ENCODE measurements around the gene ATP2B3. TPM values are rescaled to one million over a fixed set of nuclear protein-coding genes. Genes with fewer than 3 reads are reported as not detected.

The ATP2B3 gene
- total RNA-seq, 1 experiment from 2014 or later: 0.35 TPM

- Mint-ChIP-seq H3K36me3 (ENCODE audit: insufficient read depth in 1 of 3, low read depth in 3 of 3) (peaks cover 0 to 3% (median 0%) of the 10 kb centered on the region in 3 experiments; a peak in 4 of 7 replicates), H3K27ac (no peak overlapping the region), H3K4me1 (peaks cover 10 to 17% of the 10 kb centered on the region in 2 experiments), H3K4me3 (no peak overlapping the region), H3K9me3 (peaks cover 73 to 75% of the 10 kb centered on the region in 2 experiments), H3K27me3 (ENCODE audit: low read depth) (peaks cover 7% of the 10 kb centered on the region)
- Histone ChIP-seq H3K4ac (ENCODE audit: low read depth, low read length) (no peak overlapping the region), H3K56ac (ENCODE audit: insufficient read length, low read depth, low read length) (no peak overlapping the region), H3K4me1 (ENCODE audit: insufficient read depth, low read length) (no peaks in the 10 kb centered on the region), H2BK20ac (ENCODE audit: low read depth, low read length, poor library complexity, severe bottlenecking) (no peak overlapping the region), H3K14ac (ENCODE audit: insufficient read depth, low read length) (no peak overlapping the region), H3K9me3 (ENCODE audit: control insufficient read depth, low read depth, low read length) (peaks cover 40% of the 10 kb centered on the region), H3K9ac (ENCODE audit: extremely low read depth, insufficient read length, low read length) (no peak overlapping the region), H2BK5ac (ENCODE audit: insufficient read length, low read length) (no peak overlapping the region), H3K79me2 (ENCODE audit: insufficient read depth, low read length) (no peaks in the 10 kb centered on the region), H3K4me2 (ENCODE audit: insufficient read depth, insufficient read length, low read length) (no peak overlapping the region), H3T11ph (ENCODE audit: low read length) (no peak overlapping the region), H3K18ac (ENCODE audit: insufficient read length, low read depth, low read length) (no peak overlapping the region), H2BK15ac (ENCODE audit: low read depth, low read length) (no peak overlapping the region), H3K27me3 (ENCODE audit: insufficient read depth, low read length) (no peaks in the 10 kb centered on the region), H4K91ac (ENCODE audit: insufficient read length, low read depth, low read length) (no peak overlapping the region), H2BK120ac (ENCODE audit: low read depth, low read length, poor library complexity, severe bottlenecking) (no peak overlapping the region), H3K79me1 (ENCODE audit: insufficient read depth, low read depth, low read length, poor library complexity, severe bottlenecking) (no peaks in the 10 kb centered on the region), H4K20me1 (ENCODE audit: control insufficient read depth, insufficient read depth, insufficient read length) (no peaks in the 10 kb centered on the region), H4K8ac (replicated peaks; ENCODE audit: insufficient read length, low read depth, low read length) (no peak overlapping the region), H2BK12ac (ENCODE audit: insufficient read length, low read depth, low read length) (no peak overlapping the region), H3K23ac (ENCODE audit: insufficient read length, low read depth, low read length) (no peak overlapping the region), H2AK5ac (ENCODE audit: insufficient read length, low read length) (no peak overlapping the region), H3K27ac (ENCODE audit: insufficient read length, low read depth, low read length) (no peak overlapping the region), H4K5ac (ENCODE audit: insufficient read length, low read depth, low read length) (no peak overlapping the region), H3K23me2 (ENCODE audit: insufficient read length, low read depth, low read length, poor library complexity, severe bottlenecking) (no peaks in the 10 kb centered on the region), H2AFZ (ENCODE audit: low read length) (no peak overlapping the region)
- no peak for DNase-seq
- no CpG with 5 or more reads among the region's 6 CpGs for WGBS (ENCODE audit: extremely low coverage, insufficient read length, low lambda C conversion rate)
- TF ChIP-seq CTCF (conservative IDR thresholded peaks at IDR 0.05): no peak
Observed at GRCh38 chrX:153571534-153571908, 54.1 kb downstream of the ATP2B3 start.

Data from H9 (cell line).